MM.1S (cell line): ENCODE results near the gene PPP1R12B.
"Not testable (repeated sequence)": the region's sequence is repeated elsewhere in the genome, so short reads cannot be mapped to it uniquely, and the experiment has no call there.

Experiments used
- CTCF ChIP-seq: fragments of 300-600 bp; sonication (generic); IDR thresholded peaks from 2 replicates; pipeline ENCODE4 v1.5.1; 2016; ENCODE audit warnings: antibody characterized with exemption, low read length, mixed read lengths
- EZH2 ChIP-seq: fragments of 300-600 bp; sonication (generic); optimal IDR thresholded peaks from 2 replicates; pipeline ENCODE3; 2017; ENCODE audit warnings: low read depth, mild to moderate bottlenecking, antibody characterized with exemption, low read length, mixed read lengths
- EZH2phosphoT487 ChIP-seq: fragments of 300-600 bp; sonication (generic); IDR thresholded peaks from 2 replicates; pipeline ENCODE4 v1.6.1; 2018; ENCODE audit warnings: antibody characterized with exemption, low read length

GRCh38 chr1:202469123-202469522, 120.6 kb downstream of the PPP1R12B start:
- TF ChIP-seq CTCF, EZH2, EZH2phosphoT487: not testable (repeated sequence)
